ENCODE data around the gene SEMA3A.

DNA sequence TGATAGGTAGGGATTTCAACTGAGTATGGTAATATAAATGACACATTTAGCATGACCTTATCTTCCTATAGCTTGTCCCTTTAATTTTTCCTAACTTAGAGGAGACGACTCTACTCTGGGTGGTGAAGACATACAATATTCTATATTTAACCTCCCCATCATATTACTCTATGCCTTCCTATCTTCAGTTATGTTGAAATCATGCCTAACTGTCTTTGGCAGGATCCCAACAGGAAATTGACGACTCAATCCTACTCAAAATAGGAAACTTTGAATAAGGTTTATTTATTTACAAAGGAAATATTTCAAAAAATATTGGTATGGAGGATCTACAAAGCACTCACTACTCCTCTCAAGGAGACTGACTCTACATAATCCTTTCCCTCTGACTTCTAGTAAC is 24.1 kb upstream of the SEMA3A start:
- TF ChIP-seq, protein P1, sequence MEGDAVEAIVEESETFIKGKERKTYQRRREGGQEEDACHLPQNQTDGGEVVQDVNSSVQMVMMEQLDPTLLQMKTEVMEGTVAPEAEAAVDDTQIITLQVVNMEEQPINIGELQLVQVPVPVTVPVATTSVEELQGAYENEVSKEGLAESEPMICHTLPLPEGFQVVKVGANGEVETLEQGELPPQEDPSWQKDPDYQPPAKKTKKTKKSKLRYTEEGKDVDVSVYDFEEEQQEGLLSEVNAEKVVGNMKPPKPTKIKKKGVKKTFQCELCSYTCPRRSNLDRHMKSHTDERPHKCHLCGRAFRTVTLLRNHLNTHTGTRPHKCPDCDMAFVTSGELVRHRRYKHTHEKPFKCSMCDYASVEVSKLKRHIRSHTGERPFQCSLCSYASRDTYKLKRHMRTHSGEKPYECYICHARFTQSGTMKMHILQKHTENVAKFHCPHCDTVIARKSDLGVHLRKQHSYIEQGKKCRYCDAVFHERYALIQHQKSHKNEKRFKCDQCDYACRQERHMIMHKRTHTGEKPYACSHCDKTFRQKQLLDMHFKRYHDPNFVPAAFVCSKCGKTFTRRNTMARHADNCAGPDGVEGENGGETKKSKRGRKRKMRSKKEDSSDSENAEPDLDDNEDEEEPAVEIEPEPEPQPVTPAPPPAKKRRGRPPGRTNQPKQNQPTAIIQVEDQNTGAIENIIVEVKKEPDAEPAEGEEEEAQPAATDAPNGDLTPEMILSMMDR (conservative IDR thresholded peaks at IDR 0.05 in 1 of 2, IDR thresholded peaks at IDR 0.05 in 1 of 2; ENCODE audit: low read depth in 1 of 2, low read length in 2 of 2): no peak
- TF ChIP-seq EZH2 (IDR thresholded peaks at IDR 0.05; ENCODE audit: low read length, missing control alignments): no peak
